ENCODE measurements around the gene IL36B.

DNA sequence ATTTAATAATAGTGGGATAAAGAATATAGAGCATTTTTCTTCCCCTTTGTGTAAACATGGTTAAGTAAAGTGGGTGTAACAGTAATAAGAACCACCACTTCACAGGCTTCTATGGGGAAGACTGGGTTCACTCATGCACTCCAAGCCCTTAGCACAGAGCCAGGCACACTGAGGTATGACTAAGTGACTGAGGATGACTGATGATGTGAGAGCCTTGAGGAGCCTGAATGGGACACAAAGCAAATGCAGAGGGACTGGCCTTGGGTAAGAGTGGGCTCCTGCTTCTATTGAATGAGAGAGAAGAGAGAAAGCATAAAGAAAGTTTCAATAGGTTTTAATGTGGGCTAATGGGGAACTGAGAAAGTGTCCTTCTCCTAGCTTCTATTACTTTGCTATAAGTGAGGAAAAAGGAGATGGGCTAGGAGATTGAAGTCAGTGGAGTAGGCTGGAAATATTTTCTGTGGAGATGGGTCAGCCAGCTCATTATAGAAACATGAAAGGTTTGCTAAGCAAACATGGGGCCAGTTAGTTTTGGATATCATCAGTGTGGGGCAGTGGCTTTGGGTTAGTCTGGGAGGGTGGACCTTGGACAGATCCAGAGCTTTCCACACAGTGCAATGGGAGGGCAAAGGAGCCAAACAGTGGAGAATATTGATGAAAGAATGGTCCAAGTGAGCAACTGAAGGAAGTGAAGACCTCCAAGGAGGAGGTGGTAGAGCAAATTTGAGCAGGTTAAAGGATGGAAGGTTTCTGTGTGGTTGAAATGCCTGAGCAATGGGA lies 35.7 kb upstream of the IL36B start:
- TF ChIP-seq POLR2A (conservative IDR thresholded peaks at IDR 0.05) (no peak), PRPF4 (IDR thresholded peaks at IDR 0.05; ENCODE audit: insufficient read depth, low read depth, low read length, poor library complexity, severe bottlenecking) (no peak), HNRNPLL (IDR thresholded peaks at IDR 0.05; ENCODE audit: low read depth, low read length, poor library complexity, severe bottlenecking) (no peak), YY1 (IDR thresholded peaks at IDR 0.05; ENCODE audit: borderline replicate concordance in 1 of 3, control insufficient read depth in 1 of 3, extremely low read depth in 1 of 3, insufficient read depth in 3 of 3, insufficient read length in 1 of 3, insufficient replicate concordance in 2 of 3, low read depth in 1 of 3, low read length in 2 of 3) (no peak), KLF16 (IDR thresholded peaks at IDR 0.05) (no peak), GTF2F1 (IDR thresholded peaks at IDR 0.05; ENCODE audit: low read depth, low read length) (no peak), SIN3A (IDR thresholded peaks at IDR 0.05; ENCODE audit: borderline replicate concordance in 2 of 2, control insufficient read depth in 1 of 2, low read depth in 2 of 2, low read length in 2 of 2) (no peak)
- TF ChIP-seq, protein P1, sequence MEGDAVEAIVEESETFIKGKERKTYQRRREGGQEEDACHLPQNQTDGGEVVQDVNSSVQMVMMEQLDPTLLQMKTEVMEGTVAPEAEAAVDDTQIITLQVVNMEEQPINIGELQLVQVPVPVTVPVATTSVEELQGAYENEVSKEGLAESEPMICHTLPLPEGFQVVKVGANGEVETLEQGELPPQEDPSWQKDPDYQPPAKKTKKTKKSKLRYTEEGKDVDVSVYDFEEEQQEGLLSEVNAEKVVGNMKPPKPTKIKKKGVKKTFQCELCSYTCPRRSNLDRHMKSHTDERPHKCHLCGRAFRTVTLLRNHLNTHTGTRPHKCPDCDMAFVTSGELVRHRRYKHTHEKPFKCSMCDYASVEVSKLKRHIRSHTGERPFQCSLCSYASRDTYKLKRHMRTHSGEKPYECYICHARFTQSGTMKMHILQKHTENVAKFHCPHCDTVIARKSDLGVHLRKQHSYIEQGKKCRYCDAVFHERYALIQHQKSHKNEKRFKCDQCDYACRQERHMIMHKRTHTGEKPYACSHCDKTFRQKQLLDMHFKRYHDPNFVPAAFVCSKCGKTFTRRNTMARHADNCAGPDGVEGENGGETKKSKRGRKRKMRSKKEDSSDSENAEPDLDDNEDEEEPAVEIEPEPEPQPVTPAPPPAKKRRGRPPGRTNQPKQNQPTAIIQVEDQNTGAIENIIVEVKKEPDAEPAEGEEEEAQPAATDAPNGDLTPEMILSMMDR (IDR thresholded peaks at IDR 0.05 in 2 of 3, conservative IDR thresholded peaks at IDR 0.05 in 1 of 3; ENCODE audit: insufficient read depth in 2 of 3, low read depth in 1 of 3, low read length in 3 of 3): no peak
